Measurements from ENCODE around the gene KIAA1328.

Gene KIAA1328

DNA sequence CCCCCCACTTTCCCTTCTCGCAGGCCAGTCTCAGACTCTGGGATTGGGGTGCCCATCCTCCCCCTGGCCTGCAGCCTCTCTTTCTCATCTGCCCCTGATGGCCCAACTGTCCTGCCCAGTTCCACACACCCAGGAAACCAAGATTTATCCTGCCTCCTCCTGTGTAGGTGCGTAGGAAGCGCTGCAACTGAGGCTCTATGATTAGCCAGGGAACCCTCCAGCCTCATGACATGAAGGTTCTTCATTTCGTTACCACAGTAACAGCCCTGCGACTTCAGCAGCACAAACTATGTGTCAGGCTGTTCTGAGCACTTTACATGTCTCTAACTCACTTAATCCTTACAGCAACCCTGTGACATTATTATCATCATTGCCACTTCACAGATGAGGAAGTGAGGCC lies 430.8 kb downstream of the KIAA1328 start:
- DNase-seq, result no peak

- DNase-seq, result no peak
These were observed 431.6 kb downstream of the KIAA1328 start for GRCh38 chr18:37260367-37261093.

DNA sequence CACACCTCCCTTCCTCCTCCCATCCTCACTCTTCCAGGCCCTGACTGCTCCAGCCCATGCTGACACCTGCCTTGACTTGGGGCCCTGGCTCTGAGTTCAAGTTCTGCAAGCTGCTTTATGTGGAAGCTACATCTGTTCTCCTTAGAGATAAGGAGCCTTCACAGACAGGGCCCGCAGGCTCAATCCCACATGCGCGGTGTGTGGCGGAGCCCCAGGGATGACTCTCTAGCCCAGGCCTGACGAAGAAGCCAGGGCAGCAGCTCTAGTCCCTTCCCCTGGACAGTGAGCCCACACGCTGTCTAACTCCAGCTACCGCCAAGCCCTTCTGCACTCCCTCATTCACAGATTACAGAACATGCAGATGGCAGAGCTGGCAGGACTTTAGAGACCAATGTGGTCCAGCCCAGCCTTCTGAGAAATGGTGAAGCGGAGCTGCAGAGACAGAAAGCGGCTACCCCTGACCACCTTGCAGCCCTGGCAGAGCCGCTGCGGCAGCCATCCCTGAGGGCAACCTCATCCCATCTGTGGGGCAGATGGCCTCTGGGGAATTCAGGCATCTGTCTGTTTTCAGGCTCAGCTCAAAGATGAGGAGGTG lies 432.4 kb downstream of the KIAA1328 start:
- no peak for DNase-seq

- no peak for DNase-seq
These were observed 433.1 kb downstream of the KIAA1328 start for GRCh38 chr18:37261988-37262387.

DNA sequence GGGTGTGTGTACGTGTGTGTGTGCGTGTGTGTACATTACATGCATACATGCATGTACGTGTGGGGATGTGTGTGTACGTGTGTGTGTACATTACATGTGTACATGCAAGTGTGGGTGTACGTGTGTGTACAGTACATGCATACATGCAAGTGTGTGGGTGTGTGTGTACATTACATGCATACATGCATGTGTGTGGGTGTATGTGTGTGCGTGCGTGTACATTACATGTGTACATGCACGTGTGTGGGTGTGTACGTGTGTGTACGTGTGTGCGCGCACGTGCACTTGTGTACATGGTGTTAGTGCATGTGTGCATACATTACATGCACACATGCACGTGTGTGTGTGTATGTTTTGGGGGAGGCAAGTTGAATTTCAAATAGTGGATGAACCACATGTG lies 436.0 kb downstream of the KIAA1328 start:
- DNase-seq, result no peak

- DNase-seq, result no peak
These were observed 436.5 kb downstream of the KIAA1328 start for GRCh38 chr18:37265382-37265781.

GRCh38 chr18:37266290-37266689 lies 437.4 kb downstream of the KIAA1328 start:
- no peak for DNase-seq

- peak; percentile 22 for DNase-seq
These were observed 441.2 kb downstream of the KIAA1328 start for GRCh38 chr18:37270038-37270665.

- DNase-seq, result no peak
These were observed 441.7 kb downstream of the KIAA1328 start for GRCh38 chr18:37270666-37271052.

DNA sequence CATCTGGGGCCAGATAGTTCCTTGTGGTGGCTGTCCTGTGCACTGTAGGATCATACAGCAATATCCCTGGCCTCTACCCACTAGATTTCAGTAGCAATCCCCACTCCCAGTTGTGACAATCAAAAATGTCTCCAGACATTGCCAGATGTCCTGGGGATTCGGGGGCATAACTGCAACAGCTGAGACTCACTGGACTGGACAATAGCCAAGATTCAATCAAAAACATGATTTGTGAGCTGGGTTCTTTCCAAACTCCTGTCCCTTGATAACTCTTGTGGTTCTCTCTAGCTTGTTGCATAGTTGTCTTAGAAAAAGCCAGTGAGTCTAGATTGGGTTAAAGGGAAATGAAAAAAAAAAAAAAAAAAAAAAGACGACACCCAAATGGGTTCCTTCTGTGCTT lies 443.3 kb downstream of the KIAA1328 start:
- DNase-seq, result no peak

- DNase-seq, result no peak
These were observed 443.9 kb downstream of the KIAA1328 start for GRCh38 chr18:37272841-37273240.

- DNase-seq, result no peak
These were observed 445.6 kb downstream of the KIAA1328 start for GRCh38 chr18:37274309-37275236.

DNA sequence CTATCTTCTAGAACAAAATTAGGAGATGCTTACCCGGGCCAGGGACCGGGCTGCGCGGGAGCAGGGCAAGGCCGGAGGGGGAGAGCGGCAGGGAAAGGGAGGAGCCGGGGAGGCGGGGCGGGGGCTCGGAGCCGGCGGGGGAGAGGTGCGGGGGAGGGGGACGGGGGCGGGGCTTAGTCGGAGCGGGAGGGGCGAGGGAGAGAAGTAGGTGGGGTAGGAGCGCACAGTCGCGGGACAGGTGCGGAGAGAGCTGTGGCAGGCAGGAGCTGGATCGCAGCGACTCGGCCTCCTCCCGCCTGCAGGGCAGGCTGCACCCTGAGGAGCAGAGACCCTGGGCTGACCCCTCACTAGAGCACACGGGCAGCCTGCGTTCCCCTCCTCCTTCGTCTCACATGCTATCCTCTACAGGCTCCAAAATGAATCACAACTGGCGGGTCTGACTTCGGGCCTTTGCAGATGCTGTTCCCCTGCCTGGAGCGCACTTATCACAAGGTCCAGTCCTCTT lies 446.4 kb downstream of the KIAA1328 start:
- no peak for DNase-seq

GRCh38 chr18:37276111-37276890 lies 447.4 kb downstream of the KIAA1328 start:
- DNase-seq, result no peak

GRCh38 chr18:37277804-37278203 lies 448.9 kb downstream of the KIAA1328 start:
- DNase-seq, result no peak

All from NCI-H226 (cell line).